Activated gamma-delta T cell (primary cell): Measurements from ENCODE around the gene PDGFRA.
"Not testable (repeated sequence)": the region's sequence is repeated elsewhere in the genome, so short reads cannot be mapped to it uniquely, and the experiment has no call there.

ENCODE experiments used
- DNase-seq: peaks from one replicate; lab custom pipeline; 2025; lab: John Stamatoyannopoulos, UW

Gene PDGFRA

GRCh38 chr4:54227256-54228055, 1.6 kb upstream of the PDGFRA start:
- DNase-seq = no peak

- DNase-seq = no peak
Measured at GRCh38 chr4:54228056-54228527, 1.0 kb upstream of the PDGFRA start.

- no peak for DNase-seq
Measured at GRCh38 chr4:54228546-54228945, 547 bp upstream of the PDGFRA start.

GRCh38 chr4:54229631-54230483, 764 bp downstream of the PDGFRA start:
- DNase-seq = no peak

GRCh38 chr4:54230484-54231418, 1.7 kb downstream of the PDGFRA start:
- DNase-seq = no peak

GRCh38 chr4:54231419-54231767, 2.3 kb downstream of the PDGFRA start:
- no peak for DNase-seq

- DNase-seq = no peak
Measured at GRCh38 chr4:54231768-54232688, 2.9 kb downstream of the PDGFRA start.

GRCh38 chr4:54233277-54233696, 4.2 kb downstream of the PDGFRA start:
- DNase-seq = peak; percentile 31

GRCh38 chr4:54233697-54234496, 4.8 kb downstream of the PDGFRA start:
- DNase-seq = peak; percentile 10

- no peak for DNase-seq
Measured at GRCh38 chr4:54234497-54235205, 5.6 kb downstream of the PDGFRA start.

GRCh38 chr4:54236316-54236715, 7.2 kb downstream of the PDGFRA start:
- DNase-seq = not testable (repeated sequence)

- no peak for DNase-seq
Measured at GRCh38 chr4:54237770-54238169, 8.7 kb downstream of the PDGFRA start.

- DNase-seq = no peak
Measured at GRCh38 chr4:54238389-54238788, 9.3 kb downstream of the PDGFRA start.

- not testable (repeated sequence) for DNase-seq
Measured at GRCh38 chr4:54241268-54241823, 12.3 kb downstream of the PDGFRA start.

- DNase-seq = not testable (repeated sequence)
Measured at GRCh38 chr4:54243541-54243940, 14.4 kb downstream of the PDGFRA start.

GRCh38 chr4:54252312-54252711, 23.2 kb downstream of the PDGFRA start:
- not testable (repeated sequence) for DNase-seq

GRCh38 chr4:54254116-54254914, 25.2 kb downstream of the PDGFRA start:
- no peak for DNase-seq

GRCh38 chr4:54254915-54255246, 25.8 kb downstream of the PDGFRA start:
- DNase-seq = no peak
